Vagina (tissue), 2 donors: ENCODE measurements around the gene C1QTNF12.

ENCODE experiments used
- CTCF ChIP-seq, 3 experiments: fragments of 450-650 bp in 2 of 3; fragments of 200-600 bp in 1 of 3; sonication (generic) in 1 of 3; IDR thresholded peaks; one replicate each; pipeline ENCODE4 v1.5.1; 2017 to 2019; ENCODE audit warnings: antibody characterized with exemption in 3 of 3, mild to moderate bottlenecking in 2 of 3, moderate library complexity in 2 of 3
- POLR2A ChIP-seq, 2 donors: fragments of 450-650 bp; IDR thresholded peaks; one replicate each; pipeline ENCODE4 v1.6.1; 2017; ENCODE audit warnings: antibody characterized with exemption in 2 of 2, mild to moderate bottlenecking in 2 of 2, moderate library complexity in 2 of 2
- POLR2AphosphoS5 ChIP-seq, 2 donors: sonication (generic); formaldehyde crosslinking; IDR thresholded peaks; one replicate each; pipeline ENCODE4 v1.9.0; 2017; ENCODE audit warnings: antibody characterized with exemption in 2 of 2, mild to moderate bottlenecking in 2 of 2, low read depth in 1 of 2; ENCODE audit not compliant: insufficient read depth in 1 of 2

GRCh38 chr1:1223891-1224290 lies 22.6 kb downstream of the C1QTNF12 start:
- no peak for TF ChIP-seq CTCF (IDR thresholded peaks at IDR 0.05)
- no peak for TF ChIP-seq POLR2AphosphoS5 (IDR thresholded peaks at IDR 0.05; ENCODE audit: insufficient read depth in 1 of 2, low read depth in 1 of 2)
- no peak for TF ChIP-seq POLR2A (IDR thresholded peaks at IDR 0.05)
